Measurements from ENCODE around the gene KCTD4.

The KCTD4 gene

GRCh38 chr13:45167611-45168554 is 33.0 kb downstream of the KCTD4 start:
- no peak for DNase-seq

GRCh38 chr13:45166858-45167257 is 34.0 kb downstream of the KCTD4 start:
- DNase-seq, result no peak

DNA sequence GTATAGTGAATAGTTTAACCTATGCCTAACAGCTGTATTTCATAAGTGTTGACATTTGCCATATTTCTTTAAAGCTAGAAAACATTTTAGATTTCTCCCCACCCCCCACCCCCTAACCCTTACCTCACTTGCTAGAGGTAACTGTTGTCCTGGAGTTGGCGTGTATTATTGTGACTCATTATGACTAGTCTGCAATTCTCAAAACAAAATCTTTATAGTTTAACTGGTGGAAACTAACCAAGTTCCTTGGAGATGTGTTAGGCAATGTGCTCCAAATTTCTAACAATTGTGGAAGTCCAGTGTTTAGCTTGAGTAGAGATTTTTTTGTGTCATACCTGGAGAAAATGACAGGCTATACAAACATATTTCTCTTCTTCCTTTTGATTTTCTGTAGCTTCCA is 38.0 kb downstream of the KCTD4 start:
- DNase-seq, result no peak

DNA sequence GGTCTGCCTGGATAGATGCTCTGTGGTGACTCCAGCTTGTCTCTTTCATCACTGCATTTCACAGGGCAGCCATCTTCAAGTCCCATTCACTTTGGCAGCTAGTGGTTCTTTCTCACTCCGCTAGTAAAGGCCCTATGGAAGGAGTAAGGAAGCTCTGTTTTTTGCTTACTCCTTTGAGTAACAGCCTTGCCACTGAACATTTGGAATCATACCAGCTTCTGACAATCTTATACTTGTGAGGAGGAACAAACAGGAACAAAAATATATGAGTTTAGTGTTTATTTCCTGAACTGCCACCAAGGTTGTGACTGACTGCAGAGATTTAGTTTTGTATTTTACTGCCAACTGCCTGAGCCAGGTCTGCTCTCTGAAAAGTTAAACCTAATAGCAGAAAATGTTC is 38.7 kb downstream of the KCTD4 start:
- DNase-seq, result no peak

- no peak for DNase-seq
These were observed 44.1 kb downstream of the KCTD4 start for GRCh38 chr13:45156565-45157361.

DNA sequence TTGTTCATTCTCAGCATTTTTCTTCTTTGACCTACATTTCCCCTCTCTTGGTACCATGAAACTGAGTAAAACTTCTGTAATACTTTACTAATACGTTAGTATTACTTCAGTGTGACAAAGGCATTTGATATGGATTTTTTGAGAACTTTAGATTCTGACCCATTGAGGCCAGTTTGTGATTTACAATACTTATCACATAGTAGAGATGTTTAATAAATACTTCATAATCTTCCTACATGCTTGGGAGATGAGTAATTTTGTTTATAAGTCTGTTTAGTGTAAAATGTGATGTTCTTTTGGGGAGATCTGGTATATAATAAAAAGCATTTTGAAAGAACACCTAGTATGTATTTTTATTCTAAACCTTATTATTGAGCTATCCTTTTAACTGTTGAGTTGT is 50.9 kb downstream of the KCTD4 start:
- DNase-seq, result no peak

DNA sequence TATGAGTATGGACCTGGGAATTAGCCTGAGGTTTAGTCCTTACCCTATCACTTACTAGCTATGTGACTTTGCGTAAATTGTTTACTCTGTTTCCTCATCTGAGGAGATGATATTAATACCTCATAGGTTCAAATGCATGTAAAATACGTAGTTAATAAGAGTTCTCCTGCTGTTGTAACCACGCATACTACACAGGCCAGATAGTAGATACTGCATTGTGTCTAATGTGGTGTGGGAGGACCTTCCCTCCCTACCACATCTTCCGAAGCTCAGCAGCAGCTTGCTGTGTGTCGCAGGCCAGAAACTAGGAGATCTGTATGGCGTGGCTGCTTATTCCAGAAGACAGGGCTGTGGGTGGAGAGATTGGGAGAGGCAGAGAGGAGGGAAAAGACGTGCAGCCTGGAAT is 57.5 kb downstream of the KCTD4 start:
- DNase-seq, result no peak

Measured in activated CD8-positive, alpha-beta memory T cell treated with anti-CD3 and anti-CD28 coated beads, Interleukin-2, amount 50 U/mL, for 48 hours (primary cell).